CD14-positive monocyte (primary cell): ENCODE results near the gene ARMC5. TPM values are rescaled to one million over a fixed set of nuclear protein-coding genes. Genes with fewer than 3 reads are reported as not detected.
"Not testable (repeated sequence)": the region's sequence is repeated elsewhere in the genome, so short reads cannot be mapped to it uniquely, and the experiment has no call there.

ENCODE experiments used
- DNase-seq, 3 donors: peaks; one replicate each; pipeline ENCODE4 v3.0.0-alpha.2; 2011 to 2022
- H2AFZ ChIP-seq: 2 replicates; pipeline ENCODE4 v1.6.0; 2012; ENCODE audit warnings: mild to moderate bottlenecking, low read depth, low read length, inconsistent platforms; ENCODE audit not compliant: insufficient read depth, poor library complexity, severe bottlenecking
- H3K27ac ChIP-seq, 2 donors: 1 replicate in 1 of 2; 2 replicates in 1 of 2; pipeline ENCODE4 v1.5.1; 2012 to 2013; ENCODE audit warnings: low read length in 2 of 2, control low read depth in 1 of 2, inconsistent platforms in 1 of 2, low read depth in 1 of 2, mild to moderate bottlenecking in 1 of 2
- H3K27me3 ChIP-seq, 2 donors: one replicate each; pipeline versions ENCODE4 v1.6.0 to v1.6.1; 2011 to 2013; ENCODE audit warnings: low read length in 2 of 2; ENCODE audit not compliant: control insufficient read depth in 2 of 2, insufficient read depth in 2 of 2
- H3K36me3 ChIP-seq, 2 donors: replicated peaks in 1 of 2; 1 replicate in 1 of 2; 2 replicates in 1 of 2; pipeline versions ENCODE4 v1.5.1 to v1.6.1; 2012 to 2013; ENCODE audit warnings: low read length in 2 of 2, control low read depth in 1 of 2, inconsistent platforms in 1 of 2, mild to moderate bottlenecking in 1 of 2; ENCODE audit not compliant: insufficient read depth in 2 of 2, control insufficient read depth in 1 of 2
- H3K4me1 ChIP-seq, 2 donors: 1 replicate in 1 of 2; 2 replicates in 1 of 2; pipeline versions ENCODE4 v1.5.1 to v1.6.1; 2012 to 2013; ENCODE audit warnings: low read length in 2 of 2, control low read depth in 1 of 2, inconsistent platforms in 1 of 2, mild to moderate bottlenecking in 1 of 2, moderate library complexity in 1 of 2; ENCODE audit not compliant: insufficient read depth in 2 of 2, control insufficient read depth in 1 of 2
- H3K4me2 ChIP-seq: replicated peaks from 2 replicates; pipeline ENCODE3; 2012; ENCODE audit warnings: low read length, moderate library complexity, mild to moderate bottlenecking; ENCODE audit not compliant: poor library complexity, severe bottlenecking; ENCODE audit errors: extremely low read depth
- H3K4me3 ChIP-seq, 3 experiments: fragments of 200-600 bp in 1 of 3; sonication (generic) in 1 of 3; replicated peaks in 1 of 3; 1 replicate in 2 of 3; 2 replicates in 1 of 3; pipeline ENCODE4 v1.5.1; 2011 to 2013; ENCODE audit warnings: low read length in 3 of 3, mild to moderate bottlenecking in 3 of 3, control low read depth in 2 of 3, low read depth in 2 of 3, inconsistent platforms in 1 of 3, moderate library complexity in 1 of 3
- H3K79me2 ChIP-seq: 2 replicates; pipeline ENCODE4 v1.6.0; 2012; ENCODE audit warnings: mild to moderate bottlenecking, control low read depth, inconsistent platforms, low read length, moderate library complexity; ENCODE audit not compliant: insufficient read depth
- H3K9ac ChIP-seq: 2 replicates; pipeline ENCODE4 v1.6.0; 2017; ENCODE audit warnings: low read length, mild to moderate bottlenecking; ENCODE audit not compliant: insufficient read depth, poor library complexity, severe bottlenecking
- H3K9me3 ChIP-seq, 2 donors: replicated peaks in 1 of 2; 1 replicate in 1 of 2; 2 replicates in 1 of 2; pipeline versions ENCODE4 v1.5.1 to v1.6.1; 2012 to 2013; ENCODE audit warnings: low read length in 2 of 2, control low read depth in 1 of 2; ENCODE audit not compliant: control insufficient read depth in 1 of 2, insufficient read depth in 1 of 2
- H4K20me1 ChIP-seq: 2 replicates; pipeline ENCODE4 v1.6.0; 2012; ENCODE audit warnings: mild to moderate bottlenecking, low read length, control low read depth, moderate library complexity; ENCODE audit not compliant: insufficient read depth
- H3K27ac Mint-ChIP-seq, 7 donors: one replicate each; pipeline ENCODE4 v1.8.0; 2020; ENCODE audit warnings: mild to moderate bottlenecking in 7 of 7, mixed read lengths in 7 of 7, moderate library complexity in 6 of 7, inconsistent platforms in 2 of 7
- H3K27me3 Mint-ChIP-seq, 3 donors: one replicate each; pipeline ENCODE4 v1.8.0; 2021 to 2022; ENCODE audit warnings: low read depth in 3 of 3, mild to moderate bottlenecking in 3 of 3, mixed read lengths in 3 of 3, moderate library complexity in 3 of 3, inconsistent platforms in 1 of 3
- H3K36me3 Mint-ChIP-seq, 2 donors: one replicate each; pipeline ENCODE4 v1.8.0; 2020; ENCODE audit warnings: mixed read lengths in 2 of 2, inconsistent platforms in 1 of 2, mild to moderate bottlenecking in 1 of 2
- H3K4me1 Mint-ChIP-seq: one replicate; pipeline ENCODE4 v1.8.0; 2020; ENCODE audit warnings: mild to moderate bottlenecking, mixed read lengths
- H3K4me3 Mint-ChIP-seq, 2 donors: one replicate each; pipeline ENCODE4 v1.8.0; 2020; ENCODE audit warnings: mild to moderate bottlenecking in 2 of 2, mixed read lengths in 2 of 2, moderate library complexity in 1 of 2
- H3K9me3 Mint-ChIP-seq, 7 donors: one replicate each; pipeline ENCODE4 v1.8.0; 2020 to 2022; ENCODE audit warnings: mixed read lengths in 7 of 7, mild to moderate bottlenecking in 6 of 7, moderate library complexity in 6 of 7, inconsistent platforms in 2 of 7
- WGBS: methylation state at CpG from one replicate; pipeline ENCODE4 v1.1.5; 2013; ENCODE audit warnings: missing lambda C conversion rate; ENCODE audit not compliant: insufficient coverage; 5-methylcytosine and 5-hydroxymethylcytosine counted together
- intact Hi-C, 2 donors: fragments of 100-400 bp; cut with micrococcal nuclease; formaldehyde crosslinking; loops; one replicate each; pipeline versions ENCODE4 v1.15.0 to v1.15.1; 2023
- polyA plus RNA-seq, 3 donors: library from polyadenylated mRNA; depleted of rRNA in 1 of 3; unstranded in 2 of 3; stranded (reverse) in 1 of 3; fragments of 300-500 nt in 2 of 3; fragments of >200 nt in 1 of 3; fragmentation: Illumina TruSeq in 2 of 3; gene quantifications; 1 replicate in 2 of 3; 2 replicates in 1 of 3; pipeline ENCODE4 v1.2.3, GENCODE V29; 2012 to 2021
- TF ChIP-seq, protein P1 (sequence below): fragments of 200-600 bp; IDR thresholded peaks from one replicate; pipeline ENCODE4 v1.8.0; 2022; ENCODE audit warnings: antibody characterized with exemption, mild to moderate bottlenecking

ARMC5 gene
- polyA plus RNA-seq, 3 donors = 2.9 to 9.3 (median 4.2) TPM

DNA sequence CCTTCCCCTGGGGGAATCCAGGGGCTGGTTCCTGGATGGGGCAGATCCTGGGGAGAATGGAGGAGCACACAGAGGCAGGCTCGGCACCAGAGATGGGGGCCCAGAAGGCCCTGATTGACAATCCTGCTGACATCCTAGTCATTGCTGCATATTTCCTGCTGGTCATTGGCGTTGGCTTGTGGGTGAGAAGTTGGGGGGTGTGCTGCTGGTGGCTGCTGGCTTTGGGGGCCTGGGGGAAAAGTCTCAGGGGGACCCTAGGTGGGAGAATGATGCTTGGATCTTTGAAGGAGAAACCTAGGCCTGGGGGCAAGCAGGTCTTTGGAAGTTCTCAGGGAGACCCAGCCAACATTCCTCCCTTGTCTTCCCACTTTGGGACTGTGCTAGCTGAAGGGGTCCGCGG is 23.8 kb downstream of the ARMC5 start, which contains the start of gene SLC5A2:
SLC5A2 (plus strand) TSS at position 43 of the 400 bp plus-strand sequence; CDS start at position 57, 14 bp downstream.
- H3K4me1 ChIP-seq = peaks cover 12 to 20% of the 10 kb centered on the region in 2 donors
- no peak for DNase-seq
- H3K4me3 ChIP-seq = no peak within 1 kb of the TSS
- peaks cover 5 to 32% (median 29%) of the 10 kb centered on the region in 3 donors for H3K27me3 Mint-ChIP-seq
- no peak within 1 kb of the TSS for H2AFZ ChIP-seq
- no peak within 1 kb of the TSS for H3K27ac ChIP-seq
- H3K79me2 ChIP-seq = no peaks in the 10 kb centered on the region
- peaks cover 19% of the 10 kb centered on the region for H3K4me1 Mint-ChIP-seq
- TF ChIP-seq, protein P1, sequence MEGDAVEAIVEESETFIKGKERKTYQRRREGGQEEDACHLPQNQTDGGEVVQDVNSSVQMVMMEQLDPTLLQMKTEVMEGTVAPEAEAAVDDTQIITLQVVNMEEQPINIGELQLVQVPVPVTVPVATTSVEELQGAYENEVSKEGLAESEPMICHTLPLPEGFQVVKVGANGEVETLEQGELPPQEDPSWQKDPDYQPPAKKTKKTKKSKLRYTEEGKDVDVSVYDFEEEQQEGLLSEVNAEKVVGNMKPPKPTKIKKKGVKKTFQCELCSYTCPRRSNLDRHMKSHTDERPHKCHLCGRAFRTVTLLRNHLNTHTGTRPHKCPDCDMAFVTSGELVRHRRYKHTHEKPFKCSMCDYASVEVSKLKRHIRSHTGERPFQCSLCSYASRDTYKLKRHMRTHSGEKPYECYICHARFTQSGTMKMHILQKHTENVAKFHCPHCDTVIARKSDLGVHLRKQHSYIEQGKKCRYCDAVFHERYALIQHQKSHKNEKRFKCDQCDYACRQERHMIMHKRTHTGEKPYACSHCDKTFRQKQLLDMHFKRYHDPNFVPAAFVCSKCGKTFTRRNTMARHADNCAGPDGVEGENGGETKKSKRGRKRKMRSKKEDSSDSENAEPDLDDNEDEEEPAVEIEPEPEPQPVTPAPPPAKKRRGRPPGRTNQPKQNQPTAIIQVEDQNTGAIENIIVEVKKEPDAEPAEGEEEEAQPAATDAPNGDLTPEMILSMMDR = no peak
- H3K4me3 Mint-ChIP-seq = no peak within 1 kb of the TSS
- H3K9ac ChIP-seq = no peak within 1 kb of the TSS
- no peaks in the 10 kb centered on the region for H3K36me3 Mint-ChIP-seq
- no peaks in the 10 kb centered on the region for H3K36me3 ChIP-seq
- peaks cover 0 to 18% of the 10 kb centered on the region in 2 donors for H3K27me3 ChIP-seq
- H3K4me2 ChIP-seq = no peak within 1 kb of the TSS
- 86% methylated on average over 2 of the region's 4 CpGs for WGBS
- intact Hi-C loops = no loop called here
- H3K27ac Mint-ChIP-seq = no peak within 1 kb of the TSS
- H4K20me1 ChIP-seq = no peaks in the 10 kb centered on the region
- no peaks in the 10 kb centered on the region for H3K9me3 ChIP-seq
- peaks cover 0 to 2% (median 0%) of the 10 kb centered on the region in 7 donors for H3K9me3 Mint-ChIP-seq

GRCh38 chr16:31484048-31484447 is 24.7 kb downstream of the ARMC5 start:
- H3K79me2 ChIP-seq, H3K9me3 Mint-ChIP-seq, DNase-seq, H3K27ac Mint-ChIP-seq, H3K9ac ChIP-seq, intact Hi-C loops, H3K36me3 ChIP-seq, H3K4me3 Mint-ChIP-seq, H3K4me3 ChIP-seq, H2AFZ ChIP-seq, H3K36me3 Mint-ChIP-seq, H4K20me1 ChIP-seq, H3K27ac ChIP-seq, H3K4me2 ChIP-seq, H3K9me3 ChIP-seq: not testable (repeated sequence)
- peaks cover 5 to 42% (median 30%) of the 10 kb centered on the region in 3 donors for H3K27me3 Mint-ChIP-seq
- H3K27me3 ChIP-seq = peaks cover 0 to 27% of the 10 kb centered on the region in 2 donors
- peaks cover 15 to 25% of the 10 kb centered on the region in 2 donors for H3K4me1 ChIP-seq
- peaks cover 22% of the 10 kb centered on the region for H3K4me1 Mint-ChIP-seq
- 83% methylated on average over 1 of the region's 4 CpGs for WGBS
